Measurements from ENCODE around the gene P2RY8.

Gene P2RY8

GRCh38 chrX:1465286-1466231 is 71.4 kb downstream of the P2RY8 start:
- TF ChIP-seq CTCF (IDR thresholded peaks at IDR 0.05; ENCODE audit: borderline replicate concordance, insufficient read depth, low read depth, low read length): no peak
- no peak overlapping the region for H3K4me3 ChIP-seq (ENCODE audit: low read depth, low read length)

GRCh38 chrX:1464971-1465285 is 72.1 kb downstream of the P2RY8 start:
- TF ChIP-seq CTCF (IDR thresholded peaks at IDR 0.05; ENCODE audit: borderline replicate concordance, insufficient read depth, low read depth, low read length): no peak
- no peak overlapping the region for H3K4me3 ChIP-seq (ENCODE audit: low read depth, low read length)

- no peak for TF ChIP-seq CTCF (IDR thresholded peaks at IDR 0.05; ENCODE audit: borderline replicate concordance, insufficient read depth, low read depth, low read length)
- no peak overlapping the region for H3K4me3 ChIP-seq (ENCODE audit: low read depth, low read length)
Measured at GRCh38 chrX:1464041-1464970, 72.7 kb downstream of the P2RY8 start.

- TF ChIP-seq CTCF (IDR thresholded peaks at IDR 0.05; ENCODE audit: borderline replicate concordance, insufficient read depth, low read depth, low read length): no peak
- no peak overlapping the region for H3K4me3 ChIP-seq (ENCODE audit: low read depth, low read length)
Measured at GRCh38 chrX:1463581-1463980, 73.4 kb downstream of the P2RY8 start.

GRCh38 chrX:1462596-1463251 is 74.3 kb downstream of the P2RY8 start:
- no peak overlapping the region for H3K4me3 ChIP-seq (ENCODE audit: low read depth, low read length)
- TF ChIP-seq CTCF (IDR thresholded peaks at IDR 0.05; ENCODE audit: borderline replicate concordance, insufficient read depth, low read depth, low read length): no peak

- TF ChIP-seq CTCF (IDR thresholded peaks at IDR 0.05; ENCODE audit: borderline replicate concordance, insufficient read depth, low read depth, low read length): no peak
- no peak overlapping the region for H3K4me3 ChIP-seq (ENCODE audit: low read depth, low read length)
Measured at GRCh38 chrX:1462110-1462509, 74.9 kb downstream of the P2RY8 start.
